Suprapubic skin (tissue), 2 donors: Measurements from ENCODE around the gene ERN1.

Experiments
- EP300 ChIP-seq: sonication (generic); formaldehyde crosslinking; IDR thresholded peaks from one replicate; pipeline ENCODE4 v1.6.1; 2017; ENCODE audit warnings: antibody characterized with exemption
- POLR2A ChIP-seq, 2 donors: fragments of 450-650 bp; IDR thresholded peaks; one replicate each; pipeline ENCODE4 v1.6.1; 2017; ENCODE audit warnings: antibody characterized with exemption in 2 of 2, mild to moderate bottlenecking in 2 of 2, moderate library complexity in 2 of 2

- TF ChIP-seq EP300 (no peak), POLR2A (IDR thresholded peaks at IDR 0.05) (no peak)
These were observed 4.0 kb downstream of the ERN1 start for GRCh38 chr17:64125937-64126336.
